G401.6 (cell line): ENCODE measurements around the gene ITPK1.

Experiments
- FAIRE-seq: peaks from 2 replicates; lab custom pipeline; 2012; peaks lifted over from hg19 to GRCh38; lab: Jason Lieb, UNC

The ITPK1 gene

GRCh38 chr14:92986254-92987147 lies 129.2 kb downstream of the ITPK1 start:
- FAIRE-seq = no peak

GRCh38 chr14:92985521-92985920 lies 130.2 kb downstream of the ITPK1 start:
- no peak for FAIRE-seq

- FAIRE-seq = no peak
Observed at GRCh38 chr14:92984896-92985295, 130.8 kb downstream of the ITPK1 start.

GRCh38 chr14:92984082-92984788 lies 131.5 kb downstream of the ITPK1 start:
- no peak for FAIRE-seq

- FAIRE-seq = no peak
Observed at GRCh38 chr14:92982956-92983355, 132.8 kb downstream of the ITPK1 start.

GRCh38 chr14:92981726-92982125 lies 134.0 kb downstream of the ITPK1 start:
- FAIRE-seq = no peak

- FAIRE-seq = no peak
Observed at GRCh38 chr14:92980866-92981265, 134.9 kb downstream of the ITPK1 start.

GRCh38 chr14:92978229-92979021 lies 137.3 kb downstream of the ITPK1 start:
- no peak for FAIRE-seq

- FAIRE-seq = no peak
Observed at GRCh38 chr14:92976268-92976667, 139.5 kb downstream of the ITPK1 start.

- no peak for FAIRE-seq
Observed at GRCh38 chr14:92974541-92975345, 141.0 kb downstream of the ITPK1 start.

GRCh38 chr14:92973798-92974372 lies 141.8 kb downstream of the ITPK1 start:
- FAIRE-seq = no peak

GRCh38 chr14:92973261-92973797 lies 142.4 kb downstream of the ITPK1 start:
- FAIRE-seq = no peak

GRCh38 chr14:92971601-92972180 lies 144.0 kb downstream of the ITPK1 start:
- no peak for FAIRE-seq

GRCh38 chr14:92970271-92970670 lies 145.5 kb downstream of the ITPK1 start:
- no peak for FAIRE-seq

GRCh38 chr14:92969871-92970270 lies 145.9 kb downstream of the ITPK1 start:
- FAIRE-seq = no peak

GRCh38 chr14:92969430-92969829 lies 146.3 kb downstream of the ITPK1 start:
- FAIRE-seq = no peak

- FAIRE-seq = no peak
Observed at GRCh38 chr14:92968291-92969020, 147.3 kb downstream of the ITPK1 start.

- FAIRE-seq = no peak
Observed at GRCh38 chr14:92967346-92967926, 148.3 kb downstream of the ITPK1 start.

- FAIRE-seq = no peak
Observed at GRCh38 chr14:92965281-92965680, 150.4 kb downstream of the ITPK1 start.
